RWPE2 (cell line): ENCODE measurements around the gene MUC22.
"Not testable (repeated sequence)": the region's sequence is repeated elsewhere in the genome, so short reads cannot be mapped to it uniquely, and the experiment has no call there.

Source experiments
- ATAC-seq: fragments of 200-7000 bp; cut with Tn5 transposase; 3 replicates; pipeline ENCODE4 v1.9.1; 2021; ENCODE audit warnings: low read depth
- DNase-seq: peaks from one replicate; pipeline ENCODE4 v3.0.0-alpha.2; 2020; ENCODE audit warnings: low spot score
- H3K27ac ChIP-seq: fragments of 450-650 bp; 2 replicates; pipeline ENCODE4 v1.5.1; 2017; ENCODE audit warnings: mild to moderate bottlenecking; ENCODE audit not compliant: poor library complexity, severe bottlenecking
- H3K27me3 ChIP-seq: fragments of 250-450 bp; sonication (Bioruptor Pico); 2 replicates; pipeline ENCODE4 v1.5.1; 2021; ENCODE audit warnings: mild to moderate bottlenecking, moderate library complexity; ENCODE audit not compliant: insufficient read depth, poor library complexity, severe bottlenecking
- H3K36me3 ChIP-seq: fragments of 250-450 bp; sonication (Bioruptor Pico); 2 replicates; pipeline ENCODE4 v1.5.1; 2020; ENCODE audit warnings: low read depth, mild to moderate bottlenecking, moderate library complexity
- H3K4me1 ChIP-seq: fragments of 250-450 bp; sonication (Bioruptor Pico); 2 replicates; pipeline ENCODE4 v1.5.1; 2021; ENCODE audit warnings: mild to moderate bottlenecking, moderate library complexity; ENCODE audit not compliant: insufficient read depth, poor library complexity, severe bottlenecking
- H3K4me3 ChIP-seq: fragments of 250-450 bp; sonication (Bioruptor Pico); 2 replicates; pipeline ENCODE4 v1.5.1; 2021; ENCODE audit warnings: mild to moderate bottlenecking, moderate library complexity; ENCODE audit not compliant: severe bottlenecking
- H3K9me3 ChIP-seq: fragments of 250-450 bp; sonication (Bioruptor Pico); 2 replicates; pipeline ENCODE4 v1.5.1; 2021; ENCODE audit warnings: mild to moderate bottlenecking, moderate library complexity; ENCODE audit not compliant: severe bottlenecking
- CTCF ChIP-seq: fragments of 450-650 bp; IDR thresholded peaks from one replicate; pipeline ENCODE4 v1.5.1; 2017; ENCODE audit warnings: mild to moderate bottlenecking, moderate library complexity; ENCODE audit not compliant: poor library complexity, severe bottlenecking

MUC22 gene

GRCh38 chr6:31065556-31065955 lies 55.3 kb downstream of the MUC22 start:
- no peak for ATAC-seq
- no peak for TF ChIP-seq CTCF
- H3K27me3 ChIP-seq: no peaks in the 10 kb centered on the region
- no peak overlapping the region for H3K27ac ChIP-seq
- no peak overlapping the region for H3K4me3 ChIP-seq
- no peaks in the 10 kb centered on the region for H3K36me3 ChIP-seq
- no peak for DNase-seq
- no peaks in the 10 kb centered on the region for H3K9me3 ChIP-seq
- H3K4me1 ChIP-seq: peaks cover 4% of the 10 kb centered on the region

GRCh38 chr6:31067028-31067427 lies 56.8 kb downstream of the MUC22 start:
- H3K27me3 ChIP-seq, H3K4me1 ChIP-seq, H3K27ac ChIP-seq, H3K9me3 ChIP-seq, H3K36me3 ChIP-seq, H3K4me3 ChIP-seq, DNase-seq, ATAC-seq: not testable (repeated sequence)

- ATAC-seq, H3K27ac ChIP-seq, H3K9me3 ChIP-seq, H3K36me3 ChIP-seq, H3K4me3 ChIP-seq, DNase-seq, H3K27me3 ChIP-seq: not testable (repeated sequence)
- peaks cover 10% of the 10 kb centered on the region for H3K4me1 ChIP-seq
Observed at GRCh38 chr6:31067891-31068668, 57.8 kb downstream of the MUC22 start.

GRCh38 chr6:31068669-31069340 lies 58.5 kb downstream of the MUC22 start:
- Histone ChIP-seq H3K27me3 (no peaks in the 10 kb centered on the region), H3K4me3 (no peak overlapping the region), H3K27ac (no peak overlapping the region), H3K4me1 (peaks cover 10% of the 10 kb centered on the region), H3K9me3 (no peaks in the 10 kb centered on the region), H3K36me3 (no peaks in the 10 kb centered on the region)
- ATAC-seq (peak; percentile 77), DNase-seq (no peak)
- TF ChIP-seq CTCF: peak; percentile 93

GRCh38 chr6:31070711-31071197 lies 60.5 kb downstream of the MUC22 start:
- DNase-seq: no peak
- Histone ChIP-seq H3K36me3 (no peaks in the 10 kb centered on the region), H3K4me1 (peaks cover 10% of the 10 kb centered on the region), H3K27me3 (no peaks in the 10 kb centered on the region), H3K4me3 (no peak overlapping the region), H3K9me3 (no peaks in the 10 kb centered on the region), H3K27ac (peak overlapping the region; percentile 5)
- ATAC-seq: peak; percentile 97
- TF ChIP-seq CTCF: peak; percentile 88
